Ecto neural progenitor cell (in vitro differentiated cells): ENCODE measurements around the gene PDZD2.
"Not testable (repeated sequence)": the region's sequence is repeated elsewhere in the genome, so short reads cannot be mapped to it uniquely, and the experiment has no call there.

ENCODE experiments used
- DNase-seq: peaks from one replicate; pipeline ENCODE4 v3.0.0-alpha.2; 2018; ENCODE audit warnings: low spot score

The PDZD2 gene

DNA sequence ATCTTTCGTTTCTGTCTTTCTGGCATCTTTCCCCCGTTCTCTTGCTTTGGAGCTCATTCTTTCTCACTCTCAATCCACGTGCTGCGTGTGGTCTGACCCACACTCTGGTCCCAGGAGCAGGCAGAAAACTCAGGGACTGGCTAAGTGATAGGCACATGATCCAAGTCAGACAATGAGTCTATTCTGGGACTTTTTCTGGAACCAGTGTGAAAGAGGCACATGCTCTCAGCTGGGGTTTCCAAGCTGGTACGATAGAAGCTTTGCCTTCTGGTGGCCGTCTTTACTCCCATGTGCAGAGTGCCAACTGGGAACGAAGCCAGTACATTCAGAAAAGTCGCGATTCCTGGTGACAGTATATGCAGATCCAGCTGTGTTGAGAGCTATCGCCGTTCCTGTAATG, 94.4 kb downstream of the PDZD2 start:
- no peak for DNase-seq

DNA sequence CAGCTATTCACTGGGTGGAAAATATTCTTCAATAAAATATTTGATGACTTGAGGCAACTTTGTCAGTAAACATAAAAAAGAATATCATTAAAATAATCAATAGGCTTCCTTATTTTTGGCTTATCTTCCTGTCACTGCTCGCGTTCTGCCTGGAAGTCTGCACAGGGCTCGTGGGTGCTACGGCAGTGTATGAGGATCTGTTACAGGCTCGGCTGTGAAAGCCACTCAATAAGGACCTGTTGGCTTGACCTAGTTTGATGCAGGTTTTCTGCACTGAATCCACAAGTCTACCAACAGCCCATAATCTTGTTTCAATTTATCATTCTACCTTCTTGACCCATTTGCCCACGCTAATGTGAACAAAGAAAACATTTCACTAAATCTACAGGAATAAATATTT, 97.2 kb downstream of the PDZD2 start:
- DNase-seq, result no peak

DNA sequence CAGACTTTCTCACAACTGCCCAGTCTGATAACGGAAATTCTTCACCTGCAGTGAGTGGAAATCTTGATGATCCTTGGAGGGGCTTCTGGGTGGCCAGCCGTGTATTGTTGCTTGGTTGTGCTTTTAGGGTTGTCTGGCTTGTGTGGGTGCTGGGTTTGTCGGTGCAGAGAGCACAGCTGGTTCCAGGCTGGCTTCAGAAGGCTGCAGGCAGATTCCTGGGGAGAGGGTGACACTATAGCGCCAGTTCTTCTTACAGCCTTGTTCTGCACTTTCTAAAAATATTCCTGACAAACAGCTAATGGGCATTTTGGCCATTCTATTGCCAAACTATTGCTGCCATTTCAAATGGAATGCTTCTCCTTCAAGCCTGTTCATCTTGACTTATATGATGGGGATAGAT, 99.3 kb downstream of the PDZD2 start:
- DNase-seq, result no peak

DNA sequence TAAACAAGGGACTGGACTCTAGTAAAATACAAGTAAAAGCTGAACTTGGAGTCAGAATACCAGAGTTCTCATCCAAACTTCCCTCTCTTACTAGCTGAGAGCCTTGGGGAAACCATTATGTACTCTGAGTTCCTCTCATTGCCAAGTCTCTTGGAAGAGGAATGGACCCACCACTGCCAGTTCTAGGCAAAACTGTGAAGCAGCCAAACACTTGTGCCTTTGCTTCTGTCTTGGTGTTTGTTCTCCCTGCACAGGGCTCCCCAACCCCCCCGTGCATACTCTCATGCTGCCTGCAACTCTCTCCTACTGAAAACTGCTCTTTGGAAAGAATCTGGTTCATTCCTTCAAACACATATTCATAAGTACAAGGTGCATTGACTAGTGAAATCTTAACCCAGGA, 102.6 kb downstream of the PDZD2 start:
- DNase-seq, result no peak

DNA sequence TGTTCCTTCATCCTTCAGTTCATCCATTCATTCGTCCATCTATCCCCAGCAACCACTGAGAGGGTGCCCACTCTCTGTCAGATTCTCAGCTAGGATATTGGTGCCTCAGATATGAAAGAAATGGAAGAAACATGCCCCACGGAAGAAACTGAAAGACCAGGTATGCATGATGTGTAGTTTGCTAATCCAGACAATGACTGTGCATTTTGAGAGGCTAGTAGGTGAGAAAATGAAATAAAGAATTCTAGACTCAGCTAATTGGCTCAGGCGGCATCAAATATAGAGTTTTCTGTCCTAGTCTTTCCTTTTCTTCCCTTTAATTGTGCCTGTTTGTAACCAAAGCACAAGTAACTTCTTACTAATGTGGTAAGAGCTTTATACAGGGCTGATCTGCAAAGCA, 104.7 kb downstream of the PDZD2 start:
- DNase-seq, result no peak

DNA sequence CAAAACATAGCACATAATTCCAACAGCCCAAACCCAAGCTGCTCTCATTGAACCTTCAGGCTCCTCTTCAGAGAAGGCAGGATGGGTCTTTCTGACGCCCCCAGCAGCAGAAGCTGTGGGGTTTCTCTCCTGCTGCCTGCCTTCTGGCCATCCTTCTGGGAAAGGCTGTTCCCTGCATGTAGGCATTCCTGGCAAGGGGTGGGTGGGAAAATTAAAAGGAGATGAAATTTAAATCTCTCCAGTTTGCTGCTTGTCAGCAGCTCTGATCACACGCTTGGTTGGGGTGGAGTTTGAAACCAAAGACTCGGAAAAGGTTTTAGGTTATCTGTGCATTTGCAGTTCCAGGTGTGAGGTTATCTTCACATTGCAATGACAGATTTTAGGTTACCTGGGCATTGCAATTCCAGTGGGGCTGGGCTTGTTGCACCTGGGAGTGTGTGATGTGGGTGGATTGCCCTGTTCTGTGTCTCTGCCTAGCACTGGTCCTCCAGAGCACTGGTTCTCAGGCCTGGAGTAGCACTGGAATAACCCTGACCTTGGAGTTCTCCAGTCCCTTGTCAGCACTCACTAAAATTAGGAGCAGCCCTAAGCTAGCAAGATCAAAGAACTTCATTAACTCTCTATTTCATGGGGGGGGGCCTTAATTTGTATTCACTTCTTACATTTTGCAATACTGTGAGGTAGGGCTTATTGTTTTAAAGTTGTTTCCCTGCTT, 109.7 kb downstream of the PDZD2 start:
- no peak for DNase-seq

DNA sequence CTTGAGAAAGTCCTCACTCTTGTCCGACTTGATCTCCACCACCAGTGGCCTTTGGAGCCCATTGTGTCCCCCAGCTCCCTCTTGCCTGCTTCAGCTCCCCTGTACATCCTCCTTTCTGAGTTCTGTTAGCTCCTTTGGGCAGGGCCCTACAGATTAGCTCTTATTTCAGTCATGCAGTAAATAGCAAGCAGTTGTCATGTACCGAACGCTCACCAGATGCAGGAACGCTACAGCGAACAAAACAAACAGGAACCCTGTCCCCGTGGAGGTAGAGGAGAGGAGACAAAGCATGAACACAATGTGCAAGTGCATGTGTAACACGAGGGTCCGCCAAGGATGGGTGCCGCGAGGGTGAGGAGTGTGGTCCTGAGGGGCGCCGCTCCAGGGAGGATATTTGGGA, 111.3 kb downstream of the PDZD2 start:
- no peak for DNase-seq

DNA sequence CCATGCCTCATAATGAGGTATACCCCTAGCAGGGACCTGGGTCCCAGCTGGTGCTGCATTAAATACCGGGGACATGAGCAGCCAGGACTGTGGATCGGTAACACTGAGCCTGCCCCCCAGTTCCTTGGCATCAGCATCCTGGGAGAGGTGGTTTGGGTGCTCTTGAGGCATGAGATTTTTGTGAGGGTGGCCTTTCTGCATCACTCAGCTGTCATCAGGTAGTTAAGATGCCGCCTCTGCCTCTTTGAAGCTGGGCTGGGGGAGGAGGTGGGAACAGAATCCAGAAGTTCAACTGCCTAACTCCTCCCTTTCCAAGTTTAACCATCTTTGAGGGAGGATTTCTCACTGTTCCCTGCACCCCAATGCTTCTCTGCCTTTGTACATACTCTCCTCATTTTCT, 112.7 kb downstream of the PDZD2 start:
- DNase-seq, result no peak

DNA sequence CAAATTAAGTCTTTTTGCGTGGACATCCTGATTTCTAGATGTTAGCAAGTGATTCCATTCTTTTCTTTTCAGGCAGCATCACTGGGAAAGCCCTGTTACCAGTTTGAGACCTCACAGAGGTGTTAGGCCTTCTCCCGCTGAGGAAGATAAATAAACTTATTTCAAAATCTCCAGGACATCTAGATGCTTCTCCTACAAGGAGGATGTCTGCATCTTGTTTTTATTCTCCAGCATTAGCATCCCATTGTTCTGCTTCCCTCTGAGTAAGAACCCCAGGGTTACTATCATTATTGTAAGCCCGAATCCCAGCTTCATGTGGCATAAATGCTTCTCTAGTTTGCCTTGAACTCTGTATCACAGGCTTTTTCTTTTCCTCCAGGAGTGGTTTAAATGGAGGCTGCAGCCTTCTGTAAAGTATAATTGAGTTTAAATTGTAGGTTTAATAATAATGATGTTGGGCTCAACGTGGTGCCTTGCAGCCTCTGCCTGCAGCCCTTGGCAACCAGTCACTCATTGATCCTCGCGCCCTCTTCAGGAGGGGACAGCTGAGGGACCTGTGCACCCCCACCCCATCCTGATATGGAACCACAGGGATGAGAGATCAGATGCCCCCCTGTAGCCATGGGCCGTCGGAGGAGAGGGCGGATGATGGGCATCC, 114.9 kb downstream of the PDZD2 start:
- DNase-seq, result no peak

DNA sequence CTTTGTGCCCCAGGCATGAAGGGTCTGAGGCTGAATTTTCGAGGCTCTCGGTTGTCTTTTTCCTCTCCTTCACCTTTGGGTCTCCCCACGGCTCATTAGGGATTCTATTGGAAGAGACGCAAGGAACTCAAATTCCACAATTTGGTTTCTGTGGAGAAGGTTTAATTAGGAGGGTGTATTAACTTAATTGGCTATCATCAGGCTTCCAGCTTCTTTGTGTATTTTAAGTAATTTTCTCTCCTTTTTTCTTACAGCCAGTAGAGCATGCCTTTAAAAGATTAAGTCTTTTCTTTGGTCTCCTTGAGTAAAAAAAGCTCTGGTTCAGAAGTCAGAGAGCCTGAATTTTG, 115.4 kb downstream of the PDZD2 start:
- no peak for DNase-seq

DNA sequence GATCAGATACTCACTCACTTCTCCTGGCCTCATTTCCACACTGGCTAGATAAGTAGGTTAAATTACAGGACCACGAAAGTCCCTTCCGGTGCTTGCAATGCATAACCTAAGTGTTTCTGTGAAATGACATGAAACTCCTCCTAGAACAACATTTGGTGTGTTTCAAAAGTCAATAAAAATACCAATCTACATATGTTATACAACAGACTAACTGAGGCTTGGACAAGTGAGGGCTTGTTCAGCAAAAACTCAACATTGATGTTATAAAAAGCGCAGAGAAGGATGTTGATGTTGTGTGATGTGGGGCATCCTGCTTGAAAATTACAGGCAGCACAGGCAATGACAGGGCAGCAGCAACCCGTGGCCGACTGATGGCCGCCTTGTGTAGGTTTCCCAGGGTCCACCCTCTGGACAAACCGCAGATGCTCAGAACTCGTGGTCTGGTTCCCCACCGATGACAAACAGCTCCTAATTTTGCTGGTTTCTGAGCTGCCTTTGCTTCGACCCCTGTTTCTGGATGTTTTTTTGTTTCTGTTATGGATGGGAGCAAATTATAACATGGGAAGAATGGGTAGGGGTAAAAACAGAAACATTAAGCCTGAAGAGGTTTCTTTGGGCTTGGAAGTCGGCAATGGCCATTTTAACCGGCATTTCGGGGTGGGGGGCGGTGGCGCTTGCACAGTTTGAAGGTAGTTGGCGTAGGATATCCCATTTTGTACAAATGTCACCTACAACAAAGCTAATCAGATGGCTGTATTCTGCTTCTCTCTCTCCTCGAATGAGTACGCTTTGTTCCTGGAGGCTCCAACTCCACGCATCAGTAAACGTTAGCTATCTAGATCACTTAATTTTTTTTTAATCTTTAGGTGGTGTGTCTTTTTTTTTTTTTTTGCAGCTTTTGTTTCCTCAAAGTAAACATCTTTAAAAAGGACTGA, 116.1 kb downstream of the PDZD2 start:
- DNase-seq, result no peak

DNA sequence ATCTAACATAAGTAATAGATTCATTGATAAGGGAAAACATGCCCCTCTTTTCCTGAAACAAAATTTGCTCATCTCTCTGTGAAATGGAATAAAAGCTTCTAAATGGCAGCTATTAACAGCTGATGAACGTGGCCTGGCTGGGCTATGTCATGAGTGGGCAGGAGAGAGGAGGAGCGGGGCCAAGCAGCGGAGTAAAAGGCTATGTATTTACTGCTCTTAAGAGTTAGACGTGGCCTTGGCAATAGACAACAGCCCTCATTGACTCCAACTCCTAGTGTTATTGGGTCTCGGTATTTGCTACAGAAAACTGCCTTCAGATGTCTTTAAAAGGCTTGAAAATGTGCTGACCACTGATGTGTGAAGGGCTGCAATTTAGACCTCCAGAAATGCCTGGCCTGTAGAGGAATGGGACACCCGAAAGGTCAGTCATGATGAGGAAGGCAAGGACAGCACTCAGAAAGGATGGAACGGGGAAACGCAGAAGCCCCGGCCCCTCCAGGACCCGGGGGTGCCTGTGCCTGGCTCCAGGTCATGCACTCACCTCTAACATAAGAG, 116.8 kb downstream of the PDZD2 start:
- no peak for DNase-seq

DNA sequence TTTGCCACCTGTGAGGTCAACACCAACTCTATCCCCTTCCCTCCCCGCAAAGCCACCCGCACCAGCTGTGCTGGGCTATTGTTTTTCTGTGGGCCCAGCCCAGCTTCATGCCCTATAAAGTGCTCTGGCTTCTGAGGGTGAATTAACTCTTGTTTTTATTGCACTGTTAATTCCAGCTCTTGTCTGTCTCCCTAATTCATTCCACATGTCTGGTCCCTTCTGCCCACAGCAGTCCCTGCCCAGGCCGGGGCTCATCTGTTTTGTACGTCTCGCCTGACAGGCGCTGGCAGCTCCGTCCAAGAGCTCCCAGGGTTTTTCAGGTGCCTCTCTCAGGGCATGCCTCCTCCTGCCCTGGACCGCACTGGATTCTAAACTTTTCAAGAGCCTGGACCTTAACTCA, 118.9 kb downstream of the PDZD2 start:
- no peak for DNase-seq

DNA sequence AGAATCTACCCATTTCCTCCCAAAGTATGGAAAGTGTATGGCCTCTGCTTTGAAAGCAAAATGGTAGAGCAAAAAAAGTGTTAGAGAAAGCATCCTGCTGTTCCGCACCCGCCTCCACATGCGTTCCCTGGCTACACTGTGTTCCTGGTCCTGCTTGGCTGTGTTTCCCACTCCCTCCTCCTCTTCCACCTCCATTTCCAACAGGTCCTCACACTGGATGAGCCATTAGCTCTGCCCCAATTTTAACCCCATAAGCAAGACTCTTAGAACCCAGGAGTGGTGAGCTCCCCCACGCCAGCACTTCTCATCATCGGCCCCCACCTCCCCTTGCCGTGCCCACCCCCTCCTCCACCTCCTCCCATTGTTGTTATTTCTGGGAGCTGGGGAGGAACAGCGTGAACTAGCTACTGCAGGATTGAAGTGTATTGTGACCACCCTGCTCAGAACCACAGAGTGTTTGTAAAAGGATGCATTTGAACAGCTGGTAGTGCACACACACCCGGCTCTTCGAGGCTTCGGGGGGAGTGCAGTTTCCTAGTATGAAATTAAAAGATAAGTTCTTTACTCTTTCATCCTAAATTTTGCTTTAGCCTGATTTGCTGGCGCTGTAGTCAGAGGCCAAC, 120.0 kb downstream of the PDZD2 start:
- no peak for DNase-seq

DNA sequence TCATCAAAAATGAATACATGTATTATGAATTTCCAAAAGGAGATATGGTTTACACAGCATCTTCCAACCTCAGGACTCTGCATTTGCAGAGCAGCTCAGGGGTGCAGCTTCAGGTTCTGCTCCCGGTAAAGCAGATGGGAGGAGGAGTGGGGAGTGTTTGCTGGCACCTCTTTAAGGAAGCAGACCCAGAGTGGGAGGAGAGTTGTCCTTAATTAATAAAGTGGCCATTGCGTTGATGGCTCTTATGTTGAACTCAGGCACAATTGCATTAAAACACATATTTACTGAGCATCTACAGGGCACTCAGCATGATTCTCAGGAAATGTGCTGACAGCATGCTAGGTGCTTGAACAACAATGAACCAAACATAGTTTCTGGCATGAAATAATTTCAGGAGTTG, 121.0 kb downstream of the PDZD2 start:
- no peak for DNase-seq

DNA sequence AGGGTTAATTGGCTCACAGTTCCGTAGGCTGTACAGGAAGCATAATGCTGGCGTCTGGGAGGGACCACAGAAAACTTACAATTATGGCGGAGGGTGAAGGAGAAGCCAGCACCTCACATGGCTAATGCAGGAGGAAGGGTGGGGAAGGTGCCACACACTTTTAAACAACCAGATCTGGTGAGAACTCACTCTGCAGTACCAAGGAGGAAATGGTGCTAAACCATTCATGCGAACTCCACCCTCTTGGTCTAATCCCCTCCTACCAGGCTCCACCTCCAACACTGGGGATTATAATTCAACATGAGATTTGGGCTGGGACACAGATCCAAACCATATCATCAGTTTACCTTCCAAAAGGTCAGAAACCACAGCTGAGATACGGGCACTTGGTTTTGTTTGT, 122.9 kb downstream of the PDZD2 start:
- no peak for DNase-seq

DNA sequence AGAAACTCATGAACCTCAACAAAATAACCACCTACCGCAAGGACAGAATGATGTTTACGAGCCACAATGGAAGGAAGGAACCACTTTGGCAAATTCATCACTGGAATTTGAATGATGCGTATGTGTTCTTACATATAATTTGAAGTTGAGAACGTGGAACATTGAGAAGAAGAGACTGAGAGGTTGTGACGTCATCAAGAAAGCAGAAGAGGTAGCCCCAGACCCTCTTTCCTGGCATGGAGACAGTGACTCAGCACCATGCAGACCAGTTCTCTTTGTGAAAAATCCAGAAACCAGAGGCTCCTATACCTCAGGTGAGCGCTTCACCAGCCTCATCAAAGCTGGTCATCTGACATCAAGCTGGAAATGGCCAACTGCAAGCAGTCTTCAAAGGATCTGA, 124.5 kb downstream of the PDZD2 start:
- DNase-seq, result no peak

DNA sequence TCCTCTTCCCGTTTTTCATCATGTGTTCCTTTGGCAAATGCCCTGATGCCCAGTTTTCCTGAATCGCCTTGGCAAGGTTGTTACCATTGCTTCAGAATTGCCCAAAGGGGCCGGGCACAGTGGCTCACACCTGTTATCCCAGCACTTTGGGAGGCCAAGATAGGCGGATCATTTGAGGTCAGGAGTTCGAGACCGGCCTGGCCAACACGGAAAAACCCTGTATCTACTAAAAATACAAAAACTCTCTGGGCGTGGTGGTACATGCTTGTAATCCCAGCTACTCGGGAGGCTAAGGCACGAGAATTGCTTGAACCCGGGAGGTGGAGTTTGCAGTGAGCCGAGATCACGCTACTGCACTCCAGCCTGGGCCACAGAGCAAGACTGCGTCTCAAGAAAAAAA, 125.8 kb downstream of the PDZD2 start:
- DNase-seq, result not testable (repeated sequence)

DNA sequence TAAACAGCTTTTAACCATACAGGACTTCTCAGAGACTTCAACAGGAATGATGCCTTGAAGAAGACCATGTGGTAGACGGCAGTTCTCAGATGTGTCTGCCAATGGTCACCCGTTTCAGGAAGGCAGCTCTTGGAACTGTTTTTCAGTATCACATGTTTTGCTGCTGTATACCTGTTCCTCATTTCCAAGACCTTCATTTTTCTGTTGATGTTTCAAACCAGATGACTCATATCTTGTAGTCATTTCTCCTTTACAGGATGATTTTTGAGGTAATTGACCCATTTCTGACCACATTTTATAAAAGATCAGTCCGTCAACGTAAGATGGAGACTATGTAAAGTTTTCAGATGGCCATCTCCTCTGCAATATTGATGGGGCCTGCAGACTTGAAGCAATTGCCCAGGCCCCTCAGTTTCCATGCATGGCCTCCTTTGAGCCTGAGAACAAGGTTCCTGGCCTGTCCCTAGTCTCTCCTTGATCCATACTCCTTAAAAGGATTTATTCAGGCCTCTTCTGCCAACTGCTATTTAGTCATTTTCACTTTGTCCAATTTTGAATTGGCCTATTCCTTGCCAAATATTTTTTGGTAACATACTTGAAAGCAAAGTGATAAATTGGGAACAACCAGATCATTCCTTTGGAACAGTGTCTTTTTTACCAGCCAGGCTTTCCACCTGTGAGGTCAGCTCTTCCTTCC, 128.6 kb downstream of the PDZD2 start:
- no peak for DNase-seq

DNA sequence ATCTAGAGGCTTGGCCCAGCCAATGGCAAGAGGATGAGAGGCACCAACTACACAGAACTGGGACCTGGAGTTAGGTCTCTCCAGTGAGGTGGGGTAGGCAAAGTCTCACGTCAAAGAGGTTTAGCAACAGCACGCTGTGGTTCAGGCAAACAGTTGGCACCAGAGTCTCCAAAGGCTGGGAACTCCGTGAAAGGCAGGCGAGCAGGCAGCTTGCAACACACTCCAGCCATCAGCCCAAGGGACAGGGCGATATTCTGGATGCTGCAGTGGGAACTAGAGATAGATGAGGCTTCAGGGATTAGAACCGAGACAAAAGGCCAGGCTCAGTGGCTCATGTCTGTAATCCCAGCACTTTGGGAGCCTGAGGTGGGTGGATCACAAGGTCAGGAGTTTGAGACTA, 129.1 kb downstream of the PDZD2 start:
- no peak for DNase-seq

DNA sequence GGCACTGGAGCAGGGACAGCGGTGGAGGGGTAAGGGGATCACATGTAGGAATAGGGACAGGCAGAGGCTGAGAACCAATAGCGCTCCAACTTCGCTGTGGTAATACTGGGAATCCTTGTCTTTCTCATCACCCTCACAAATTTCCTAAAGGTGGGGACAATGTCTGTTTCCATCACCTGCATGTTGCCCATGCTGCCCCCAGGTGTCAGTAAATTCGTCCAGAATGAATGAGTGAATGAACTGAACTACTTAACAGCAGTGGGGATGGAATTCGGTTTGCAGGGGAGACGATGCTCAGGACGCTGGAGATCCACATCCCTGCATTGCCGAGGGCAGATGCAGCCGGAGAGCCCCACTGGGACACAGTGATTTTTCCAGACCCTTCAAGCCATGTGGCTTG, 129.9 kb downstream of the PDZD2 start:
- DNase-seq, result no peak

DNA sequence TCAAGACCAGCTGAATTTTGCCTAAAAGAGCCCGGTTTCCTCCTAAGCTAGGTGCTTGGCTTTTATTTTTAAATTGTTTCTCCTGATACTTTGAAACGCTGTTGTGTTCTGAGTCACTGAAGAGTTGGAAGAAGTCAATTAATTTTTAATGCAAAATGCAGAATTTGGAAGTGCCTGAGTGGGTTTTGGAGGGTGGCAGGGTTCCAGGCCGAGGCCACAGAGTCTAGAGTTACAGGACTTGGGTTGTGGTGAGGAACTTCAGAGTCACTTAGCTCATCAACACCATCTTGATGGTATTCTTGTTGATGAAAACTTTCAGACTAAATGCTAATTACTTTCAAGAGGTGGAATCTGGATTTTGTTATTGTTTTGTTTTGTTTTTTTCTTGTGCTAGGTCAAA, 130.6 kb downstream of the PDZD2 start:
- DNase-seq, result no peak
